Stimulated activated CD4-positive, alpha-beta T cell treated with anti-CD3 and anti-CD28 coated beads, Interleukin-4, amount 100 ng/mL, for 48 hours (primary cell): ENCODE measurements around the gene PRDM10.
"Not testable (repeated sequence)": the region's sequence is repeated elsewhere in the genome, so short reads cannot be mapped to it uniquely, and the experiment has no call there.

ENCODE experiments used
- DNase-seq, 2 donors: peaks; one replicate each; pipeline ENCODE4 v3.0.0-alpha.2; 2020; ENCODE audit warnings: low read depth in 2 of 2

Gene PRDM10

DNA sequence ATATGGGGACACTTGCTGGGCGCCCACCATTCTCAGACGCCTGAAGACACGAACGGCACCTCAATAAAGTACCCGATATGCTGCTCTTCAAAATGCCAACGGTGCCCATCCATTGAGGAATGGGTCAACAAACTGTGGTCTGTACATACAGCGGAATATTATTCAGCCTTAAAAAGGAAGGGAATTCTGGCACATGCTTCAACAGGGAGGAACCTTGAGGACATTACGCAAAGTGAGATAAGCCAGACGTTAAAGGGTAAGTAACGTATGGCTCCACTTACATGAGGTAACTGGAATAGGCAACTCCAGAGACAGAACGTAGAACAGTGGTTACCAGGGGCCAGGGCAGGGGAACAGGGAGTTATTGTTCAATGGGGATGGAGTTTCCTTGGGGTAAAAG, 28.0 kb downstream of the PRDM10 start:
- no peak for DNase-seq

DNA sequence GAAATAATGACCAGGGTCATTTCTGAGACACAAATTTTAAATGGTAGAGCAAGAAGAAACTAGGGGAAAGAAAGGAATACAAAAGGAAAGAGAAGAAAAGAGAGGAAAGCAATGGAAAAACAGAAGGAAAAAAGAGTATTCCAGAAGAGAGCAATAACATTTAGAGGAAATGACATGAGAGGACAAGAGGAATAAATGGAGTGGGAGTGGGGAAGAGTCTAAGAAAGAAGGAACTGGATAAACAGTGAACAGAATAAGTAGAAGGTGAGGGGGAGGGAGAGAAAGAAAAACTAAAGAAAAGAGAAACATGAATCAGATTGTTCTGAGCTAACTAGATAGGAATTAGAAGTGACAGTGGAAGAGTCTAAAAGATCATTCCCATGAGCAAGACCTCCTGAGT, 28.4 kb downstream of the PRDM10 start:
- DNase-seq: no peak

DNA sequence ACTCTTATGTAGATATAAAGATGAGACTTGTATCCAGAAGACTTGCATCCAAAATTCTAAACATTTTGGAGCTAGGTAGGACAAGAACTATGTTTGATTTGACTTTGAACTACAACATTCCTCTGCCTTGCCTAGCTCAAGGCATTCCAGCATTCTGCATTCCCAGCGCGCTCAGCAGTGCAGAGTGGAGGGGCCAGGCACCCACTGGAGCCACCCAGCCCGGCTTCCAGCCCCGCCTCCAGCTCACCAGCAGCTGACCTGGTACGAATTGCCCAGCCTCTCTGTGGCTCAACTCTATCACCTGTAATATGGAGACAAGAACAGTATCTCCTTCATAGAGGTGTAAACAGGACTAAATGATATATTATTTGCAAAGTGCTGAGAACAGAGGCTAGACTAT, 28.8 kb downstream of the PRDM10 start:
- DNase-seq: no peak

DNA sequence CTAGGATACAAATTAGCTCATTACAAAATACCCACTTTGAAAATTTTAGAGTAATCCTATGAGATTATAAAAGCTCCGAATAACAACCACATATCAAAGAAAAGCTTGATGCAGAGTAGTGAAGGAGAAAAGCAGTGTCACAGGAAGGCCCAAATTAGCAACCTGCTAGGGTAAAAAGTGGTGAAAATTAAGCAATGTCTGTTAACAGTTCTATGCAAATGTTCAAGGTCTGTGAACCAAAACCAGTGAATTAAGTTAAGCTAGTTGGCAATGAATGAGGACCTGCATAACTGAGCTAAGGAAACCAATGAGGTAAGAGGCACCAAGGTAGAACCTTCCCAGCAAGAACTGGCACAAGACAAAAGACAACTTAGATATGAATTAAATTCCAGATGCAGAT, 29.6 kb downstream of the PRDM10 start:
- no peak for DNase-seq

DNA sequence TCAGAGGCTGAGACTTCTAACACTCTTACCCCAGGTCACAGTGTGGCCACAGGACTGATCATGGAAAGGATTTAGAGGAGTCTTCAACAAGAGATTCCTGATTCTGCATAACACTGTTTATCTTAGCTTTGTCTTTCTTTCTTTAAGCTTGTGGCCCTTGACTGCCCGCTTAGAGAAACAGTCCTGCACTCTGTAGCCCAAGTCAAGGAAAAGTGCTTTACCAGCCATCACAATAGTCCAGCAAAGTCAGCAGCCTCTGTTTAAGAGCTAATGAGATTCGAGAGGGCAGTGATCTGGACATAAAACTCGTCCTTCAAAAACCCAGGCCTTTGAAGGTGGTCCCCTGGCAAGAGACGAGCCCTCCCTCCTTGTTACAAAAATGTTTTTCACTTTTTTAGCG, 30.0 kb downstream of the PRDM10 start:
- no peak for DNase-seq

DNA sequence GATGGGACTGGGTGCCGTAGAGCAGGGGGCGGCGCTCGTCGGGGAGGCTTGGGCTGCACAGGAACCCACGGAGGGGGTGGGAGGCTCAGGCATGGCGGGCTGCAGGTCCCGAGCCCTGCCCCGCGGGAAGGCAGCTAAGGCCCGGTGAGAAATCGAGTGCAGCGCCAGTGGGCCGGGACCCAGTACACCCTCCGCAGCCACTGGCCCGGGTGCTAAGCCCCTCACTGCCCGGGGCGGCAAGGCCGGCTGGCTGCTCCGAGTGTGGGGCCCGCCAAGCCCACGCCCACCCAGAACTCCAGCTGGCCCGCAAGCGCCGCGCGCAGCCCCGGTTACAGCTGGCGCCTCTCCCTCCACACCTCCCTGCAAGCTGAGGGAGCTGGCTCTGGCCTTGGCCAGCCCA, 30.8 kb downstream of the PRDM10 start:
- DNase-seq: not testable (repeated sequence)

DNA sequence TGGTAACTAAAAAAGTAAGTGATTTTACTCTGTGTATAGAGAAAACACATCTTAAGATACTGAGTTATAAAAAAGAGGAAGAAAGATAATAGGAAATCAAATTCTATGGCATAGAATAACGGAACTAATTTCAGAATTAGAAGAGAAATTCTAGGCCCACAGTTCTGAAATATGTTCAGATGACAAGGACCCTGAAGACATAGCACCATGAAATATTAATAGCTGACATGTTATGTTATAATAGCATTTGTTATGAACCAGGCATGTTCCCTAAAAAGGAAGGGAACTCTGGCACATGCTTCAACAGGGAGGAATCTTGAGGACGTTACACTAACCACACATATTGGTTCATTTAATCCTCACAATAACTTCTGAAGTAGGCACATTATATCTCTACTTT, 32.7 kb downstream of the PRDM10 start:
- DNase-seq: no peak

DNA sequence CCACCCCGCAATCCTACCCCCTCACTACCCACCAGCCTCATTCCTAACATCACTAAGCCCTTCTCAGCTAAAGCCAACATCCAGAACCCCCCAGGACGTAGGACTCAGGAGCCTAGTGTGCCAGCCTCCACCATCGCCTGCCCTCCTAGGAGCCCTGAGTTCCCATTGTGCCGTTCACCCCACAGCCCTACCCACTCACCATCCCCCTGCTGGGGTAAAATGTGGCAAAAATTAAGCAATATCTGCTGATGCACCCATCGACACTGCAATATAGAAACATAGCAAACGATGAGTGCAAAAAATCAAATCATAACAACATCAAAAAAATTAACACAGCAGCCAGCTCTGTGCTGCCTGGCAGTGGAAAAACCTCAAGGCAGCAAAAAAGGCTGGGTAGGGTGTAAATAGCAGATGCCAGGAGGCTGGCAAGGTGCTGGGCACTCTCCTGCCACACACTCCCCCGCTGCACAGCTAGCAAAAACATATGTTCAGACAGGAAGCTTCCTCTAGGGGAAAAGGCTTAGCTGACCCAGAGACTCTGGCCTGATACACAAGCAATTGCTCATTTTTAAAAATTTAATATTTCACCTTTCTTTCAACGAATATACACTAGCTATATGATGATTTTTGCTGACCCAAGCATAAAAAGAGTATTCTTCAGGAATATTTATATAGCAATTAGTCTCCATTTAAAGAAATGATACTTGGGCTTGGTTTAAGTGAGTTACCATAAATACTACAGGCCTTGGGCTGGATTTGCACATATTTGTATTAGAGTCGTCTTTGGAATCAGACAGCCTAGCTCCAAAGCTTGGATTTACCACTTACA, 33.8 kb downstream of the PRDM10 start:
- no peak for DNase-seq

DNA sequence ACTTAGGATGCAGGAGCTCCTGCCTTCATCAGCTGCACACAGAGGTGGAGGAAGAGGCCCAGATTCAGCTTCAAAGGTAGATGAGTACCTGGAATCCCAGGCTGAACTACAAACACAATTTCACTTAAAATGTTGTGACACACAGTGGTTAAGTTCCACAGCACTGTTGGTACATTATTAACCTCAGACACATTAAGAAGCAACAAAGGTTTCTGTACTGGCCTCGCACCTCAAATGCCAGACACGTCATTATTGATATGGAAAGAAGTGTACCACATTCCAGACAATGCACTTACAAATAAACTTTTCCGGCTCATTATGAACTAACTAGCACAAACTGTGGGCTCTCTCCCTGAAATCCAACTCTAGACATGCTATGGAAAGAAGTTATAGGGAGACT, 34.6 kb downstream of the PRDM10 start:
- no peak for DNase-seq

DNA sequence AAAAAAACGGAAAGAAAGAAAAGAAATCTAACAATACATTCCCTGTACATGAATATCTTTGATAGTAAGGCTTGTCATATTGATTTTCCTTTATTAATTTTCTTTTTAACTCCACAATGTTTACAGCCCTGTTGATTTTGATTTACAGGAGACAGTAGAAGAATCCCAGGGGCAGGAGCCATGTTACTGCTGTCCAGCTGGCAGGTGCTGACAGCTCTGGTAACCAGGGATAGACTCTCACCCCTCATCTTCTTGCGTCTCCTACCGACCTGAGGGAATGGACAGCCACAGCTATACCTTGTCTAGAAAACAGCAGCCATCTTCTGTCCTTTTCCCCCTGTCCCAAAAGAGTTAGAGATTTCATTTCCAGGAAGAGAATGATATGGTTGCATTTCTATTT, 37.4 kb downstream of the PRDM10 start:
- no peak for DNase-seq

DNA sequence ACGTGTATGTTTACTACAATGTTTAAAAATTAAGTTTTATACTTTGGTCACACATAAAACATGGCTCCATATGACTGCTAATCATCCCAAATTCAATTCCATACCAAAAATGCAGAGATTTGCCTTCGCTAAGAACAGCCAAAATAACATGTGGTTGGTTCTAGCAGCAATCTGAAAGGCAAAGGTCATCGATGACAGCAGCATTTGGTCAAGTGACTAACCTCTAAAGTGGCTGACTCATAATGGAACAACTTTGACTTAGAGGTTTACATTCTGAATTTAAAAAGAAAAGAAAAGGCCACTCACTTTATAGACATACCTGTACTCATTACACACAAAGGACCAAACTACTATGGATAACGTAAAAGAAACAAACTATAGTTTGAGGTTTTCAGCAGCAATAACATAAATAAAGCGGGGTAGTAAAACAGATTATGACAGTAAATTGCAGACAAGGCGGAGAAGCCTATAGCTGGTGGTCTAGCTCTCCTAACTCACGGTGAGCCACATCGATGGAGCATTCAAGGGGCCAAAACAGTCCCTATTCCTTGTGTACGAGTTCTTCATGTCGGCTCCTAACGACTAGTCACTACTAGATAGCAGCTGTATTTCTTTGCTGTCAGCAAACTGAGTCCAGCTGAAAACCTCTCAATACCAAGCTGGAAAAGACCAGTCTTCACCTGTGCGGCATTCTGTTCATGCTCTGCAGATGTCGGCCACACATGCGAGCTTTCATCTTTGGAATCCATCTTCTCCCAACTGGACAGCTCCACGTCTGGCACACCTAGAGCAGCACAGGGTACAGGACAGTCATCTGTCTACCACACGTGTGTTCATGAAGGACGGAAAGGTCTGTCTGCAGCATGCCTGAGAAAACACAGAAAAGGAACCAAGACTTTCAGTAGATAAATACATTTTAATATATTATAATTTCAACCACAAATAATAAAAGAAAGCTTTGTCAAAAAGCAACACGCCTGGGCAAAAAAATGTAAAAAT, 42.1 kb downstream of the PRDM10 start:
- no peak for DNase-seq

DNA sequence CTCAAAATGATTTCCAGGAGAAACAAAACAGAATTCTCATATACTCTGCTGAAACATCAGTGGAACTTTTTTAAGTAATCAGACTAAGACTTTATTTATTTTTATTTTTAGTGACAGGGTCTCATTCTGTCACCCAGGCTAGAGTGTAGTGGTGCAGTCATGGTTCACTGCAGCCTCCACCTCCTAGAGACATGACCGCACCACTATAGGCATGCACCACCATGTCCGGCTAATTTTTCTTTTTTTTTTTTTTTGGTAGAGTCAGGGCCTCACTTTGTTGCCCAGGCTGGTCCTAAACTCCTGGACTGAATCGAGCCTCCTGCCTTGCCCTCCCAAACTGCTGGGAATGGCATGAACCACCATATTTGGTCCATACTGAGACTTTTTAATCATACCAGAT, 42.9 kb downstream of the PRDM10 start:
- DNase-seq: no peak

DNA sequence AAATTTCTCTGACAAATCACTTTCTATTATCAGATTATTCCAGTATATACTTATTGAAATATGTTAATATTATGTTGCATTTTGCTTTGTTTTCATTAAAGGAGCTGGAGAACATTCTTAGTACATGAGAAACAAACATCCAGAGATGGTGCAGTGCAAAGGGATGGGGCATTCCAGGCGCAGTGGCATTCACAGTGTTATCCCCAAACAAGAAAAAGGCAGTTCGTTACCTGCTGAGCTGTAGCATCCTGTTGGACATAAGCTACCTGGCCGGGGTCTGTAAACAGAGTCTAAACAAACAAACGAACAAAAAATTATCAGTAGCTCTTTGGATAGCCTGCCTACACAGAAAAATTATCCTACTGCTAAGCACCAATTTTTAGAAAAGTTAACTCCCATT, 47.4 kb downstream of the PRDM10 start:
- no peak for DNase-seq

DNA sequence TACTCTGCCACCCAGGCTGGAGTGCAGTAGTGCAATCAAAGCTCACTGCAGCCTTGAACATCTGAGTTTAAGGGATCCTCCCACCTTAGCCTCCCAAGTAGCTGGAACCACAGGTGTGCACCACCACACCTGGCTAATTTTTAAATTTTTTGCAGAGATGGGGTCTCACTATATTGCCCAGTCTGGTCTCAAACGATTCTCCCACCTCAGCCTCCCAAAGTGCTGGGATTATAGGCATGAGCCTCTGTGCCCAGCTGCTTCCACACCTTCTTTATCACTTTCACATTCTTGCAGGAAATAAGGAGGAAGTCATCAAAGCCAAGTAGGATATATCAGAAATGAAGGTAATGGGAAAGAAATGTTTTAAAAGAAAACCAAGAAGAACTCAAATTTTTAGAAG, 47.9 kb downstream of the PRDM10 start:
- DNase-seq: not testable (repeated sequence)

DNA sequence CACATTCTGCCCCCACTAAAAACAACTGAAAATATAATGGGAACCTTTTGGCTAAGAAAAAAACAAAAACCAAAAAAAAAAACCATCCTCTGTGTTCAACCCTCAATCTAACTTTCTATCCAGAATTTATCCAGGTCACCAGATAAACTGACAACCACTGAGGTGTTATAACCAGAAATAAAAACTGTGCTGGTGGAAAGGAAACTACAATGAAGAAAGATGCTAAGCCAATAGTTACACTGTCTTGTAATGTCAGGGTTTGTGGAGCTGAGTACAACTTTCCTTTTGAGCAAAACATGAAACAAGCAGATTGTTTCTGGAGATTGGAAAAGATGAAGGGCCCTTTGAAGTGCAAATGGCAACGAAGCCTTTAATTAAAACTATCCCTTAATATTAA, 50.8 kb downstream of the PRDM10 start:
- no peak for DNase-seq

DNA sequence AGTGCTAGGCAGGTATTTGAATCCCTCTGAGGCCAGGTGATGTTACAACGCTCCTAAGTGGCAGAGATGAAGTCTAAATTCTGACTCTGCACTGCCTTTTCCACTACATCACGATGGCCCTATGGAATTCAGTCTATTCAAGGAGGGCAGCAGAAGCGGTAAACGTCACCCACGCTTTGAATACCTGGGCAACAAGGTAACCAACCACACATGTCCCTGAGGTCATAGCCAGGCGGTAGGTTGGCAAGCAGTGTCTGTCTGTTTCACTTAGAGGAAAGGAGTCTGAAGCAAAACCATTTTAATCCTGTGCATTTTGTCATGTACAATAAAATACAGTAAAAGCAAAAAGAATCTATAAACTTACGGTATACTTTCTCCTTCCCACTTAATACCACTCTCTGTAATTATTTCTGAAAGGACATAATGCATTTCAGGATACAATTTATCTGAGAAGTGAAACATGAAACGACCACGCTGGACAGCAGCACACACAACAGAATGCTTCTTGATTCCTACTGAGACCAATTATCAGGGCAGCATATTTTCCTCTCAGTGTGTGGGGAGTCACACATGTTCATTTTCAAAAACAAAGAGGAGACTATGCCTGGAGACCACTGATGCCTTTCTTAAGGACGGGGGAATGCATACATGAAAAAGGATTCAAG, 51.3 kb downstream of the PRDM10 start:
- no peak for DNase-seq

DNA sequence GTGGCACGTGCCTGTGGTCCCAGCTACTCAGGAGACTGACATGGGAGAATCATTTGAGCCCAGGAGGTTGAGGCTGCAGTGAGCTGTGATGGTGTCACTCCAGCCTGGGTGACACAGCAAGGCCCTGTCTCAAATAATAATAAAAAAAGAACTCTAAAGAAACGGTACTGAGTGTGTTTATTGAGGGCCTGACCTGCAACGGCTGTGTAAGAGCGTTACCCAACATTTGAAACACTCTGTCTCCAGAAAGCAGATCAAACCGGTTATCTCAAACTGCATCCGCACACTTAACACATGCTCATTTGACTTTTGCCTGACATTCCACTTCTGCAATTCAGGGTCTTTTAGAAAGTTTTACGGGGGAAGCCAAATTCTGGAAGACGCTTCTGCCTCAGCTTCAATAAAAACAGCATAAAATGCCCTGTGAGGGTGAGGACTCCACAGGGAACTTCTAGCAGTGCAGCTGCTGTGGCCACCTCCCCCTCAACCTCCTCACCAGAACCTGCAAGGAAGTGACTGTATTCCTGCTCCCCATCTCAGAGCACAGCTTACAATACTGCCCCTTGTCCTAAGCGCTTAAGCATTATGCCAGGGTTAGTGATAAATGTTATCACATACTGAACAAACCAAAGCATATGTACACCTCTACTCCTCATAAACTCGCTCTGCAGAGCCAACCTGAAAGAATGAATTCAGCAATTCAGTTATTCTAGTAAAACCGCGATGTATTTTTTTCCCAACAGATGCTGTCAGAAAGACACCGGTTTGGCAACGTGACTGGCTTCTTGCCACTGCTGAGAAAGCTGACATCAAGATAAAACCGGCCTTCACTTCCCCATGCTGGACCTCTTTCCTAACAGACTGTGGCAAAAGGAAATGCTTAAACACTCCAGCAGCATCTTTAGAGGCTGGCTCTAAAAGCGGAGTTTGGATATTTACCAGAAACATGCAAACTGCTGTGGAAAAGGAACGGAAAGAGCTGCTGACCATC, 52.2 kb downstream of the PRDM10 start:
- no peak for DNase-seq

DNA sequence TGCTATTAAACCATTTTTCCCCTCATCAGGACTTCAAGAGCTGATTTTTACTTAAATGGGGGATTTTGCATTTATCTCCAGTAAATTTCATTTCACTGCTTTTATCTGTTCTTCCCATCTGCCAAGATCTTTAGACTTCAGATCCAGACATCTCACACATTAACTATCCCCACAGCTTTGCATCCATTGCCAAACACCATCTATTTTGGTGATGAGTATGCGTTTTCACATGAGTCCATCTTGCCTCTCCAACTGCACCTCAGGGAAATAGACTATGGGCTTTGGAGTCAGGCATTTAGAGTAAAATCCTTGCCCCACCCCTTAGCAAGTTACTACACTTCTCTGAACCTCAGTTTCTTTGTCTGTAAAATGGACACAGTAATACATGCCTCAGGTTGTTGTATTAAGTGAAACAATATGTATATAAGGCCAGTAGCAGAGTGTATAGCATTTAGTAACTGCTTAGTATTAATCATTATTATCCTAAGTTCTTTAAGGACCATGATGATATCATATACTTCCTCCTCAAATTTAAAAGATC, 53.6 kb downstream of the PRDM10 start:
- no peak for DNase-seq

DNA sequence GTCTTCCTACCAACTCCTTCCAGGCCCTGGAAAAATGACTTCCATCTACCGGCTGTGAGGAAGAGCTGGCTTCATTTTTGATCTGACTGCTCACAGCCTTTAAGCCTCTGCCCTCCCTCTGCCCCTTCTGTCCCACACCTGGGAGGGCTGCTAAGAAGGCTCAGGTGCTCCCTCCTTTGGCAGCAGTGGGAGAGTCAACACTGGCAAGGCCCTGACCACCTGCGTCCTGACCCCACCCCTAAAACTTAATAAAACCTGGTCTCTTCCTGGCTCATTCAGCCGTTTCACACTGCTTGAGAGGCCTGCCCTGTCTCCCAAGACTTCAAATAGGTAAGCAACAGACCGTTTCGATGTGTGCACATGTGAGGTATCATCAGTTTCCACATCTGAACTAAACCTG, 55.2 kb downstream of the PRDM10 start:
- DNase-seq: no peak

DNA sequence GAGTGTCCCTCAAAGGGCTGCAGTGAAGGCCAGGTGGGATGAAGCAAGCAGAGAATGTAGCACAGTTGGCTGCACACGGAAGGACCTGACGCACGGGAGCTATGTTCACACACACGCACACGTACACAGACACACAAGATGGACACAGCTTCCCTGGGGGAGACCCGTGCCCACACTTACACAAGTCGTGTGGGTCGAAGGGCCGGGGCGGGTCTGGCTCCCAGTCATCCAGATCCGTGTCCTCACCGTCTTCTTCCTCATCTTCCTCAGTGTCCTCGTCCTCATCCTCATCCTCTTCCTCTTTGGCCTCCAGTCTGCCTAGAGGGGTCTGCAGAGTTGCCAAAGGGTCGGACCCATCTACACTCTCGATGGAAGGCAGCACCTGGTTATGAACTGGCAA, 55.7 kb downstream of the PRDM10 start:
- DNase-seq: no peak

DNA sequence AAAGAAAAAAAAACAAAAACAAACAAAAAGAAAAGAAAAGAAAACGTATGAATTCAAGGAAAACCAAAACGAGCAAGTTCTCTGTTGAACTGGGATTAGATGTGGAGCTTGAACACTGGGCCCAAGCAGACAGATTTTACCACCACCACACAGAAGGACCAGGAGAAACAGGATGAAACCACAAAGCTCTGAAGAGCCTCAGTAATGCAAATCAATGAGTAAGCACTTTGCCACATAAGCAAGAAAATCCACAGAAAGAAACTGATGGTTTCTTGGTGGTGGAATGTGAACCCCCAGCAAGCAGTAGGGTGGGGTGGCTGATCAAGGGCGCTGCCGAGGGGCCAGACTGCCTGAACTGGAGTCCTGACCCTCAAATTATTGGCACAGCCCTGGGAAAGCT, 56.4 kb downstream of the PRDM10 start:
- no peak for DNase-seq
